ENCODE data around the gene EVA1B. TPM values are rescaled to one million over a fixed set of nuclear protein-coding genes. Genes with fewer than 3 reads are reported as not detected.

Gene EVA1B
- total RNA-seq, 3 donors from 2014 or later (not counting 1 experiment from before 2014, with no cell fraction given), result 4.0 to 8.0 (median 4.9) TPM

DNA sequence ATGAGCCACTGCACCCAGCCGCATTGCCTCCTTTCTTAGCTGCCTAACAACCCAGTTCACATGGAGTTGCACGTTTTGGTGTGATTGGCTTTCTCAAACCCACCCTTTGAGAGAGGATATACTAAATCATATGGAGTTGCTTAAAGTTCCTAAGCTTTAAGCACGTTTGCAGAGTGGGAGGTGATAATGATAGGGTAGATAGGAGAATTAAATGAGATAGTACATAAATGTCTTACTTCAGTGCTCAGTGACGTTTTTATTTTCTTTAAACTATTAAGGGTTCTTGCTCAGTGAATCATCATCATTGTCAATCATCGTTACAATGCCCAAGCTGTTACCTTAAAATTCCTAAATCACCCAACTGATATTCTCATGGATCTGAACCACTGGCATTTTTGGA lies 20.2 kb downstream of the EVA1B start:
- Histone ChIP-seq H3K9me3 (ENCODE audit: control insufficient read depth, insufficient read depth, low read length) (no peaks in the 10 kb centered on the region), H3K27ac (ENCODE audit: low read length) (no peak overlapping the region), H3K4me1 (ENCODE audit: control insufficient read depth, insufficient read depth, low read length) (peaks cover 20% of the 10 kb centered on the region), H3K36me3 (ENCODE audit: control insufficient read depth, insufficient read depth, low read length) (peaks cover 47% of the 10 kb centered on the region), H3K27me3 (ENCODE audit: control insufficient read depth, insufficient read depth, low read length) (no peaks in the 10 kb centered on the region), H3K4me3 (ENCODE audit: low read length) (no peak overlapping the region)
- Mint-ChIP-seq H3K36me3 (peaks cover 7% of the 10 kb centered on the region), H3K27ac (peak overlapping the region in 1 of 2 donors; percentile 21), H3K9me3 (no peaks in the 10 kb centered on the region), H3K27me3 (ENCODE audit: low read depth in 2 of 2) (no peaks in the 10 kb centered on the region), H3K4me3 (no peak overlapping the region), H3K4me1 (peaks cover 9 to 37% of the 10 kb centered on the region in 2 donors)
- WGBS (ENCODE audit: insufficient coverage), result 94% methylated on average over 5 of the region's 5 CpGs
- ATAC-seq (no peak), DNase-seq (no peak)
- TF ChIP-seq CTCF (IDR thresholded peaks at IDR 0.05), result no peak
- intact Hi-C loops (cut with micrococcal nuclease), result no loop called here

DNA sequence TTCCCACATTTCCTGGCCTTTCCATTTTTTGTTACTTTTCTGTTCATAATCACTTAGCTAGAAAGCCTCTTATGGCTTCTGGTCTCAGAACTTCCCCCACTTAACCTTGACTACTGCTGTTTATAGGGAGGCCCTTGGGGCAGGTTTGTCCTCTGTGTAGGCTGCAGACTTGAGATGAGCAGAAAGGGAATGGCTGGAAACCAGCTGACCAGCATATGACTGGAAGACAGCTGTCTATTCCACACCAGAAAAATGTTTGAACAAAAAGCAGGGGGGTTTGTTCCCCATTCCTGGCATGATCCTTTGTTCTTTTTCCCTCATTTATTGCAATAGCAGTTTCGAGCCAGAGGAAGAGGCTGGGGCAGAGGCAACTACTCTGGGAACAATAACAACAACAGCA lies 22.2 kb downstream of the EVA1B start:
- no peak overlapping the region for H3K4me3 Mint-ChIP-seq
- intact Hi-C loops (cut with micrococcal nuclease), result no loop called here

GRCh38 chr1:36300526-36300925 lies 22.9 kb downstream of the EVA1B start:
- no peaks in the 10 kb centered on the region for H3K27me3 ChIP-seq (ENCODE audit: control insufficient read depth, insufficient read depth, low read length)
- H3K4me3 ChIP-seq (ENCODE audit: low read length), result no peak overlapping the region
- no peaks in the 10 kb centered on the region for H3K9me3 Mint-ChIP-seq
- no CpG with 5 or more reads among the region's 1 CpG for WGBS (ENCODE audit: insufficient coverage)
- H3K27me3 Mint-ChIP-seq (ENCODE audit: low read depth in 2 of 2), result no peaks in the 10 kb centered on the region
- no peak overlapping the region for H3K27ac ChIP-seq (ENCODE audit: low read length)
- peaks cover 0 to 17% of the 10 kb centered on the region in 2 donors for H3K4me1 Mint-ChIP-seq
- no peak for ATAC-seq
- H3K36me3 ChIP-seq (ENCODE audit: control insufficient read depth, insufficient read depth, low read length), result peaks cover 69% of the 10 kb centered on the region
- peak overlapping the region in 1 of 2 donors; percentile 70 for H3K27ac Mint-ChIP-seq
- H3K4me3 Mint-ChIP-seq, result no peak overlapping the region
- peaks cover 7% of the 10 kb centered on the region for H3K36me3 Mint-ChIP-seq
- no peak for TF ChIP-seq CTCF (IDR thresholded peaks at IDR 0.05)
- H3K4me1 ChIP-seq (ENCODE audit: control insufficient read depth, insufficient read depth, low read length), result peaks cover 2% of the 10 kb centered on the region
- H3K9me3 ChIP-seq (ENCODE audit: control insufficient read depth, insufficient read depth, low read length), result no peaks in the 10 kb centered on the region
- intact Hi-C loops (cut with micrococcal nuclease), result no loop called here
- no peak for DNase-seq

More for the DNA sequence above, 22.2 kb downstream of the EVA1B start:
- no peak for TF ChIP-seq CTCF (IDR thresholded peaks at IDR 0.05)
- H3K36me3 Mint-ChIP-seq, result peaks cover 7% of the 10 kb centered on the region
- no peaks in the 10 kb centered on the region for H3K27me3 Mint-ChIP-seq (ENCODE audit: low read depth in 2 of 2)
- ATAC-seq, result no peak
- H3K27ac ChIP-seq (ENCODE audit: low read length), result no peak overlapping the region
- no peak overlapping the region for H3K4me3 ChIP-seq (ENCODE audit: low read length)
- H3K9me3 ChIP-seq (ENCODE audit: control insufficient read depth, insufficient read depth, low read length), result no peaks in the 10 kb centered on the region
- H3K4me1 ChIP-seq (ENCODE audit: control insufficient read depth, insufficient read depth, low read length), result peaks cover 9% of the 10 kb centered on the region
- DNase-seq, result no peak
- H3K4me1 Mint-ChIP-seq, result peaks cover 0 to 24% of the 10 kb centered on the region in 2 donors
- H3K27ac Mint-ChIP-seq, result no peak overlapping the region
- peaks cover 65% of the 10 kb centered on the region for H3K36me3 ChIP-seq (ENCODE audit: control insufficient read depth, insufficient read depth, low read length)
- H3K9me3 Mint-ChIP-seq, result no peaks in the 10 kb centered on the region
- H3K27me3 ChIP-seq (ENCODE audit: control insufficient read depth, insufficient read depth, low read length), result no peaks in the 10 kb centered on the region
- 100% methylated on average over 1 of the region's 1 CpG for WGBS (ENCODE audit: insufficient coverage)

GRCh38 chr1:36298640-36299039 lies 24.8 kb downstream of the EVA1B start:
- 98% methylated on average over 5 of the region's 5 CpGs for WGBS (ENCODE audit: insufficient coverage)
- H3K27ac ChIP-seq (ENCODE audit: low read length), result no peak overlapping the region
- ATAC-seq, result no peak
- no peak for TF ChIP-seq CTCF (IDR thresholded peaks at IDR 0.05)
- Mint-ChIP-seq H3K27ac (no peak overlapping the region), H3K4me1 (peaks cover 0 to 14% of the 10 kb centered on the region in 2 donors), H3K27me3 (ENCODE audit: low read depth in 2 of 2) (no peaks in the 10 kb centered on the region), H3K9me3 (no peaks in the 10 kb centered on the region), H3K36me3 (peaks cover 5% of the 10 kb centered on the region), H3K4me3 (no peak overlapping the region)
- H3K4me3 ChIP-seq (ENCODE audit: low read length), result no peak overlapping the region
- no peak for DNase-seq
- H3K4me1 ChIP-seq (ENCODE audit: control insufficient read depth, insufficient read depth, low read length), result no peaks in the 10 kb centered on the region
- intact Hi-C loops (cut with micrococcal nuclease), result no loop called here
- H3K36me3 ChIP-seq (ENCODE audit: control insufficient read depth, insufficient read depth, low read length), result peaks cover 75% of the 10 kb centered on the region
- no peaks in the 10 kb centered on the region for H3K27me3 ChIP-seq (ENCODE audit: control insufficient read depth, insufficient read depth, low read length)
- H3K9me3 ChIP-seq (ENCODE audit: control insufficient read depth, insufficient read depth, low read length), result no peaks in the 10 kb centered on the region
